HCT116 (cell line): Measurements from ENCODE around the gene METTL26. TPM values are rescaled to one million over a fixed set of nuclear protein-coding genes. Genes with fewer than 3 reads are reported as not detected.

Source experiments
- ATAC-seq: fragments of 200-7000 bp; cut with Tn5 transposase; 2 replicates; pipeline ENCODE4 v1.9.1; 2020; ENCODE audit warnings: mild to moderate bottlenecking, moderate library complexity
- BruUV-seq: library from RNA; stranded (reverse); fragments of 400-500 nt; replicated peaks from 2 replicates; lab custom pipeline; 2021; lab: Mats Ljungman, UMichigan
- CTCF ChIA-PET: fragments of 300-600 bp; sonication (Branson Sonifier 250); formaldehyde crosslinking; loops from one replicate; lab custom pipeline; 2021; ENCODE audit warnings: antibody characterized with exemption; lab: Charles Lee
- POLR2A ChIA-PET: fragments of 300-600, 350-600 bp; sonication (Branson Sonifier 250); formaldehyde crosslinking; loops from one replicate; lab custom pipeline; 2021; ENCODE audit warnings: antibody characterized with exemption; lab: Charles Lee
- RAD21 ChIA-PET, 2 experiments: fragments of 300-600 bp; sonication (Branson Sonifier 250); formaldehyde crosslinking; loops; one replicate each; lab custom pipeline; 2023; ENCODE audit warnings: low total read pairs in 2 of 2; ENCODE audit not compliant: uncharacterized antibody in 2 of 2, unreplicated experiment in 2 of 2, low non-redundant PET in 1 of 2; lab: Charles Lee
- DNase-seq: peaks from one replicate; pipeline ENCODE4 v3.0.0-alpha.2; 2010; ENCODE audit warnings: low read depth, low spot score
- H2AFZ ChIP-seq: fragments of 200-600 bp; shearing (Covaris generic), sonication (generic); 2 replicates; pipeline ENCODE4 v1.6.1; 2017; ENCODE audit warnings: low read depth, mixed run types, mixed read lengths, antibody characterized with exemption, low read length; ENCODE audit not compliant: poor library complexity, severe bottlenecking
- H3K27ac ChIP-seq: 2 replicates; pipeline ENCODE4 v1.5.1; 2012; ENCODE audit warnings: low read depth, low read length
- H3K27me3 ChIP-seq: fragments of 200-600 bp; sonication (generic); 2 replicates; pipeline ENCODE4 v1.6.1; 2016; ENCODE audit warnings: mixed run types, low read length, mixed read lengths; ENCODE audit not compliant: insufficient read depth
- H3K36me3 ChIP-seq, 2 experiments: fragments of 200-500 bp in 1 of 2; fragments of 200-600 bp in 1 of 2; sonication (Bioruptor generic) in 1 of 2; sonication (generic) in 1 of 2; 2 replicates each; pipeline versions ENCODE4 v1.5.1 to v1.6.1; 2014 to 2016; ENCODE audit warnings: low read length in 2 of 2, inconsistent platforms in 1 of 2, mixed read lengths in 1 of 2, mixed run types in 1 of 2; ENCODE audit not compliant: insufficient read depth in 2 of 2, control insufficient read depth in 1 of 2
- H3K4me1 ChIP-seq, 2 experiments: fragments of 200-600 bp in 1 of 2; sonication (generic) in 1 of 2; 2 replicates each; pipeline versions ENCODE4 v1.5.1 to v1.6.1; 2012 to 2017; ENCODE audit warnings: low read length in 2 of 2, inconsistent platforms in 1 of 2, mild to moderate bottlenecking in 1 of 2, mixed read lengths in 1 of 2, mixed run types in 1 of 2, moderate library complexity in 1 of 2; ENCODE audit not compliant: insufficient read depth in 2 of 2, control insufficient read depth in 1 of 2
- H3K4me2 ChIP-seq: fragments of 200-600 bp; sonication (generic); 2 replicates; pipeline ENCODE4 v1.6.1; 2017; ENCODE audit warnings: mixed run types, low read length, mixed read lengths
- H3K4me3 ChIP-seq, 2 experiments: fragments of 200-600 bp in 1 of 2; sonication (generic) in 1 of 2; replicated peaks in 1 of 2; 2 replicates each; pipeline ENCODE4 v1.5.1; 2011 to 2016; ENCODE audit warnings: low read length in 2 of 2, control low read depth in 1 of 2, low read depth in 1 of 2, mild to moderate bottlenecking in 1 of 2, mixed read lengths in 1 of 2, mixed run types in 1 of 2
- H3K79me2 ChIP-seq: fragments of 200-600 bp; sonication (generic); 2 replicates; pipeline ENCODE4 v1.6.1; 2017; ENCODE audit warnings: mild to moderate bottlenecking, mixed run types, low read length, moderate library complexity, mixed read lengths; ENCODE audit not compliant: insufficient read depth
- H3K9ac ChIP-seq: fragments of 200-600 bp; sonication (generic); 2 replicates; pipeline ENCODE4 v1.6.1; 2016; ENCODE audit warnings: low read length, mixed read lengths
- H3K9me2 ChIP-seq: fragments of 200-600 bp; sonication (generic), shearing (Covaris generic); 2 replicates; pipeline ENCODE4 v1.6.1; 2017; ENCODE audit warnings: mixed run types, mild to moderate bottlenecking, moderate library complexity; ENCODE audit not compliant: insufficient read depth
- H3K9me3 ChIP-seq, 2 experiments: fragments of 200-500 bp in 1 of 2; fragments of 200-600 bp in 1 of 2; sonication (Bioruptor generic) in 1 of 2; sonication (generic) in 1 of 2; 2 replicates each; pipeline ENCODE4 v1.6.1; 2014 to 2017; ENCODE audit warnings: low read length in 2 of 2, mixed read lengths in 2 of 2, inconsistent platforms in 1 of 2, low read depth in 1 of 2, mild to moderate bottlenecking in 1 of 2, mixed run types in 1 of 2, moderate library complexity in 1 of 2; ENCODE audit not compliant: control insufficient read depth in 1 of 2, insufficient read depth in 1 of 2
- H4K20me1 ChIP-seq: fragments of 200-600 bp; sonication (generic), shearing (Covaris generic); 2 replicates; pipeline ENCODE4 v1.6.1; 2017; ENCODE audit warnings: mixed run types, mild to moderate bottlenecking, moderate library complexity; ENCODE audit not compliant: insufficient read depth
- CBX3 ChIP-seq: IDR thresholded peaks from 2 replicates; pipeline ENCODE4 v1.6.1; 2012; ENCODE audit warnings: low read depth
- CTCF ChIP-seq, 3 experiments: fragments of 200-600 bp in 1 of 3; sonication (generic) in 1 of 3; IDR thresholded peaks in 2 of 3; conservative IDR thresholded peaks in 1 of 3; 2 replicates each; pipeline ENCODE4 v1.5.1; 2012 to 2017; ENCODE audit warnings: low read depth in 2 of 3, low read length in 2 of 3, antibody characterized with exemption in 1 of 3, borderline replicate concordance in 1 of 3, control low read depth in 1 of 3, mild to moderate bottlenecking in 1 of 3, mixed read lengths in 1 of 3, mixed run types in 1 of 3, moderate library complexity in 1 of 3; ENCODE audit not compliant: insufficient read depth in 1 of 3
- EGR1 ChIP-seq: IDR thresholded peaks from 2 replicates; pipeline ENCODE4 v1.6.1; 2012; ENCODE audit warnings: low read depth
- ELF1 ChIP-seq: IDR thresholded peaks from 2 replicates; pipeline ENCODE4 v1.6.1; 2012; ENCODE audit warnings: low read depth, borderline replicate concordance
- EZH2 ChIP-seq: fragments of 200-600 bp; sonication (generic); IDR thresholded peaks from 2 replicates; pipeline ENCODE4 v1.6.1; 2017; ENCODE audit warnings: antibody characterized with exemption, mixed run types
- RAD21 ChIP-seq: IDR thresholded peaks from 2 replicates; pipeline ENCODE4 v1.6.1; 2012; ENCODE audit warnings: low read depth, mild to moderate bottlenecking
- SIN3A ChIP-seq: IDR thresholded peaks from 2 replicates; pipeline ENCODE4 v1.6.1; 2012; ENCODE audit warnings: low read depth
- ZNF274 ChIP-seq: fragments of 200-500 bp; sonication (Bioruptor generic); IDR thresholded peaks from 2 replicates; pipeline ENCODE4 v1.6.1; 2014; ENCODE audit warnings: mild to moderate bottlenecking, low read depth, low read length, inconsistent platforms
- intact Hi-C: fragments of 100-400 bp; cut with micrococcal nuclease; formaldehyde crosslinking; loops from 2 replicates; pipeline ENCODE4 v1.10.0; 2022
- total RNA-seq: library from RNA; stranded (reverse); gene quantifications from one replicate; pipeline ENCODE4 v1.2.1, GENCODE V29; 2021; ENCODE audit not compliant: unreplicated experiment

METTL26 gene
- total RNA-seq, 1 experiment from 2014 or later, result 85.7 TPM

GRCh38 chr16:593807-594206, 42.3 kb downstream of the METTL26 start:
- Histone ChIP-seq H3K27ac (peak overlapping the region; percentile 76), H3K4me3 (peak overlapping the region in 1 of 2 experiments; percentile 13; a peak in 1 of 4 replicates), H3K79me2 (peaks cover 21% of the 10 kb centered on the region; the same call in 1 of the 2 replicates), H3K9me3 (no peaks in the 10 kb centered on the region), H4K20me1 (no peaks in the 10 kb centered on the region), H3K4me2 (peak overlapping the region; percentile 70), H3K4me1 (peaks cover 30 to 35% of the 10 kb centered on the region in 2 experiments), H3K9me2 (no peaks in the 10 kb centered on the region), H3K36me3 (no peaks in the 10 kb centered on the region), H2AFZ (no peak overlapping the region), H3K9ac (peak overlapping the region; percentile 36), H3K27me3 (no peaks in the 10 kb centered on the region)
- ATAC-seq, result no peak
- intact Hi-C loops, result loop anchor here (5.0 kb wide), 1 partner anchor 33 kb away; no protein-coding TSS in a partner anchor
- ChIA-PET CTCF (interaction anchor here (1.0 to 1.1 kb wide), 2 partner anchors 15 to 54 kb away, joined by 3 to 4 read pairs; no protein-coding TSS in a partner anchor), POLR2A (no interaction called here), RAD21 (interaction anchor here in 1 of 2 experiments (0.7 kb wide), 1 partner anchor 46 kb away, joined by 3 read pairs; no protein-coding TSS in a partner anchor)
- BruUV-seq, result no TSS peak
- 0 out of 2 replicates have a peak, but pooled peaks have one; percentile 20 for TF ChIP-seq EGR1
- TF ChIP-seq EZH2, result no peak
- TF ChIP-seq RAD21, result no peak
- TF ChIP-seq SIN3A, result 0 out of 2 replicates have a peak, but pooled peaks have one; percentile 16
- no peak for TF ChIP-seq CBX3
- no peak for TF ChIP-seq ZNF274
- no peak for TF ChIP-seq ELF1
- TF ChIP-seq CTCF (IDR thresholded peaks at IDR 0.05 in 2 of 3, conservative IDR thresholded peaks at IDR 0.05 in 1 of 3; ENCODE audit: borderline replicate concordance in 1 of 3, insufficient read depth in 1 of 3, low read depth in 2 of 3, low read length in 2 of 3), result no peak
- DNase-seq, result no peak
